ENCODE results near the gene MEIS3.

- no peak for TF ChIP-seq MXI1 (IDR thresholded peaks at IDR 0.05; ENCODE audit: low read depth, low read length)
- no peak for TF ChIP-seq CTCF (IDR thresholded peaks at IDR 0.05)
- no peak for TF ChIP-seq EZH2phosphoT487 (IDR thresholded peaks at IDR 0.05; ENCODE audit: borderline replicate concordance, low read depth)
- TF ChIP-seq SIN3A (IDR thresholded peaks at IDR 0.05; ENCODE audit: borderline replicate concordance, low read depth, low read length): no peak
- TF ChIP-seq POLR2AphosphoS5 (IDR thresholded peaks at IDR 0.05; ENCODE audit: low read depth, low read length): no peak
- TF ChIP-seq MAX (IDR thresholded peaks at IDR 0.05; ENCODE audit: low read depth): no peak
- no peak for TF ChIP-seq ZBTB33 (IDR thresholded peaks at IDR 0.05; ENCODE audit: borderline replicate concordance, low read depth)
- TF ChIP-seq GABPA (IDR thresholded peaks at IDR 0.05; ENCODE audit: low read depth): no peak
- TF ChIP-seq USF2 (IDR thresholded peaks at IDR 0.05; ENCODE audit: borderline replicate concordance, low read depth, low read length): no peak
Observed at GRCh38 chr19:47419789-47420188, 462 bp upstream of the MEIS3 start.

Data from SK-N-SH (cell line).